HL-60 (cell line): ENCODE results near the gene ZNF74.

ENCODE experiments used
- SPI1 ChIP-seq: IDR thresholded peaks from 2 replicates; pipeline ENCODE4 v1.6.1; 2012; ENCODE audit warnings: low read depth, mild to moderate bottlenecking, borderline replicate concordance
- TF ChIP-seq, protein P1 (sequence below): IDR thresholded peaks from one replicate; pipeline ENCODE4 v1.5.1; 2011; ENCODE audit warnings: low read length, control low read depth, inconsistent platforms; ENCODE audit not compliant: insufficient read depth

DNA sequence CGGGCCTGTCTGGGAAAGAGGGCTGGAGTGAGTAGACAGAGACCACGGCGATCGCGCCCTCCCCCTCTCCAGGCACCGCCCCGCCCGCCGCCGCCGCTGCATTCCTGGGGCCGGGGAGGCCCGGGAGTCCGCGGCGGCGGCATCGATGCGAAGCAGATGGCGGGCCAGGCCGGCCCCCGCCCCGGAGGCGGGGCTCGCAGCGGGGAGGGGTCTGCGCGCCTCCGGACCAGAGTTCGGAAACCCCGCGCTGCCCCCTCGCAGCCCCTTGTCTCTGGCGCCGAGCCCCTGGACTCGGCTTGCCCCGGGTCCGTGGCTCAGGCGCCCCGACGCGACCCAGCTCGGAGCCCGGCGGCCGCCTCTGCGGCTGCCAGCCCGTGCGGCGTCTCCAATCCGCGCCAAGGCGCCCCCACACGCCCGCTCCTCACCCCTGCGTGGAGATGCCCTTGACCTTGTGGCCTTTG, 42.4 kb downstream of the ZNF74 start:
- TF ChIP-seq, protein P1, sequence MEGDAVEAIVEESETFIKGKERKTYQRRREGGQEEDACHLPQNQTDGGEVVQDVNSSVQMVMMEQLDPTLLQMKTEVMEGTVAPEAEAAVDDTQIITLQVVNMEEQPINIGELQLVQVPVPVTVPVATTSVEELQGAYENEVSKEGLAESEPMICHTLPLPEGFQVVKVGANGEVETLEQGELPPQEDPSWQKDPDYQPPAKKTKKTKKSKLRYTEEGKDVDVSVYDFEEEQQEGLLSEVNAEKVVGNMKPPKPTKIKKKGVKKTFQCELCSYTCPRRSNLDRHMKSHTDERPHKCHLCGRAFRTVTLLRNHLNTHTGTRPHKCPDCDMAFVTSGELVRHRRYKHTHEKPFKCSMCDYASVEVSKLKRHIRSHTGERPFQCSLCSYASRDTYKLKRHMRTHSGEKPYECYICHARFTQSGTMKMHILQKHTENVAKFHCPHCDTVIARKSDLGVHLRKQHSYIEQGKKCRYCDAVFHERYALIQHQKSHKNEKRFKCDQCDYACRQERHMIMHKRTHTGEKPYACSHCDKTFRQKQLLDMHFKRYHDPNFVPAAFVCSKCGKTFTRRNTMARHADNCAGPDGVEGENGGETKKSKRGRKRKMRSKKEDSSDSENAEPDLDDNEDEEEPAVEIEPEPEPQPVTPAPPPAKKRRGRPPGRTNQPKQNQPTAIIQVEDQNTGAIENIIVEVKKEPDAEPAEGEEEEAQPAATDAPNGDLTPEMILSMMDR = no peak
- TF ChIP-seq SPI1 = no peak
